ENCODE data around the gene NDOR1.
A peak's percentile ranks its signal among the peaks of the same experiment; 100 is the strongest.

NDOR1 gene

GRCh38 chr9:137183980-137184595 lies 21.4 kb upstream of the NDOR1 start:
- no peak for DNase-seq

- DNase-seq: no peak
Observed at GRCh38 chr9:137184881-137185660, 20.4 kb upstream of the NDOR1 start.

GRCh38 chr9:137185921-137186320 lies 19.6 kb upstream of the NDOR1 start:
- no peak for DNase-seq

- DNase-seq: no peak
Observed at GRCh38 chr9:137186385-137186784, 19.1 kb upstream of the NDOR1 start.

GRCh38 chr9:137187386-137187785 lies 18.1 kb upstream of the NDOR1 start:
- no peak for DNase-seq

GRCh38 chr9:137188086-137188489 lies 17.4 kb upstream of the NDOR1 start:
- DNase-seq: no peak

- DNase-seq: peak; percentile 80
Observed at GRCh38 chr9:137188490-137189296, 16.8 kb upstream of the NDOR1 start, which contains the start of the genes ANAPC2 and SSNA1. TSS of gene ANAPC2 (minus strand) at chr9:137188560. CDS start at chr9:137188532, 28 bp downstream. TSS of gene SSNA1 (plus strand) at chr9:137188676. CDS start at chr9:137188727, 51 bp downstream.

DNA sequence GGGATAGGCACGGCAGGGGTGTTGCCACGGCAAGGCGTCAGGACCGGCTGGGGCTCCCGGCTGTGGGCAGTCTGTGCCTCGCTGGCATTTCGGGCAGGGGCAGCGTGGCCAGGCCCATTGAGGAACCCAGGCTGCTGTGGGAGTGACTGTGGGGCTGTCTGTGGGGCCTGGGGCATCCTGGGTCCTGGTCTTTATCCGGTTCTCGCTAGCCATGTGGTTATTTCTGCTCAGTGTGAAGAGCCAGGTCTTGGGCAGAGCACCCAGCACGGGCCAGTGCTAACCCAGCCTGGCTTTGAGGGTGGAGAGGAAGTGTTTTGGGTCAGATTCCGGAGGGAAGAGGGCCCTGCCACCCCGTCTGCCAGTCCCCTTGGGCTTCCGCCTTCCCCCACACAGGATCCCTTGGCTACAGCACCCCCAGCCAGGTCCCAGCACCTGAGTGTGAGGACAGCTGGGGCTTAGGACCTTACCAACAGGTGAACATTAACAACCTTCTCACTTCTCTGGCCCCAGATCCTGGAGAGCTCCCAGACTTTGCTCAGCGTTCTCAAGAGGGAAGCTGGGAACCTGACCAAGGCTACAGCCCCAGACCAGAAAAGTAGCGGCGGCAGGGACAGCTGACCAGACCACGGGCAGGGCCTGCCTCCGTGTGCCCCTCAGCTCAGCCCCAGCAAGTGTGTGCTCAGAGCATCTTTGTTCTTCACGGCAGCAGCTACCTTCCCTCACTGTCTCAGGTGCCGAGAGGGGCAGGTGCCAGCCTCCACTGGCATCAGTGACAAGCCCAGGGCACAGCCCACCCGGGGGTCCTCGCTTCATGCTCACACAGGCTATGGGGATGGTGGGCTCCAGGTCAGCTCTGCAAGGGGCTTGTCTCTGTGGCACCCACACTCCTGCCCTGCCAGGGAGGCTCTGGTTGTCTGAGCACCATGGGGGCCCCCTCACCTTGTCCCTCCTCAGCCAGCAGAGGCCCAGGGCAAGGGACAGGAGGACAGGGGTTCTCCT lies 15.9 kb upstream of the NDOR1 start:
- DNase-seq: no peak

- DNase-seq: no peak
Observed at GRCh38 chr9:137190315-137190856, 15.1 kb upstream of the NDOR1 start.

GRCh38 chr9:137191245-137191644 lies 14.3 kb upstream of the NDOR1 start:
- no peak for DNase-seq

- DNase-seq: no peak
Observed at GRCh38 chr9:137191691-137192447, 13.6 kb upstream of the NDOR1 start.

DNA sequence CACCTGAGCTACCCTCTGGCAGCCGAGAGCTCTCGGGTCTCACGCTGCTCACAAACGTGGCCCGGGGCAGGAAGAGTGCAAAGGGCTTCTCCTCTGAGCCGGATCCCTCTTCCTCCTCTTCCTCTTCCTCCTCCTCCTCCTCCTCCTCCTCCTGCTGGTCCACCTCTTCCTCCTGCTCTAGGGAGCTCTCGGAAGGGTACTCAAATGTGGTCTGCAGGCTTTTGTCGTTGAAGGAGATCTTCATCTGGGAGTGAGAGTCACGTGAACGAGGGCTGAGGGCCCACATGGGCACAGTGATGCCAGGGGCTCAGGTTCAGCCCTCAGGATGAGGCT lies 13.1 kb upstream of the NDOR1 start:
- no peak for DNase-seq

DNA sequence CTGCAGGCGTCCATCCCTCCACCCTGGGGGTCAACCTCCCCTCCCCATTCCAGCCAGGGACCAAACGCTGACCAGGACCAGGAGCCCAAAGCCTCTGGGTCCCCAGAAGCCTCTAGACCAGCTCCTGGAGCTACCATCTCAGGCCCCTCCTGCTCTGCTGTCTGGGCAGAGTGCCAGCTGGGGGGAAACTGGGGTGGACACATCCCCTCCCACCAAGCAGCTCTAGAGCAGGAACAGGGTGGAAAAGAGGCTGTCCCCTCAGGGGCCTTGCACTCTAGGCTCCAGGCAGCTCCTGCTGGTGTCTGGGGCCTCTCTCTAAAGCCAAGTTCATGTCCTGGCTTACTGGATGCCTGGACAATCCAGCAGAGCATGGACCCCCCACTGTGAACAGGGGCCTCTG lies 12.6 kb upstream of the NDOR1 start:
- DNase-seq: no peak

- DNase-seq: no peak
Observed at GRCh38 chr9:137193771-137194170, 11.7 kb upstream of the NDOR1 start.

GRCh38 chr9:137194388-137194787 lies 11.1 kb upstream of the NDOR1 start:
- DNase-seq: no peak

GRCh38 chr9:137194909-137195308 lies 10.6 kb upstream of the NDOR1 start:
- peak; percentile 86 for DNase-seq

DNA sequence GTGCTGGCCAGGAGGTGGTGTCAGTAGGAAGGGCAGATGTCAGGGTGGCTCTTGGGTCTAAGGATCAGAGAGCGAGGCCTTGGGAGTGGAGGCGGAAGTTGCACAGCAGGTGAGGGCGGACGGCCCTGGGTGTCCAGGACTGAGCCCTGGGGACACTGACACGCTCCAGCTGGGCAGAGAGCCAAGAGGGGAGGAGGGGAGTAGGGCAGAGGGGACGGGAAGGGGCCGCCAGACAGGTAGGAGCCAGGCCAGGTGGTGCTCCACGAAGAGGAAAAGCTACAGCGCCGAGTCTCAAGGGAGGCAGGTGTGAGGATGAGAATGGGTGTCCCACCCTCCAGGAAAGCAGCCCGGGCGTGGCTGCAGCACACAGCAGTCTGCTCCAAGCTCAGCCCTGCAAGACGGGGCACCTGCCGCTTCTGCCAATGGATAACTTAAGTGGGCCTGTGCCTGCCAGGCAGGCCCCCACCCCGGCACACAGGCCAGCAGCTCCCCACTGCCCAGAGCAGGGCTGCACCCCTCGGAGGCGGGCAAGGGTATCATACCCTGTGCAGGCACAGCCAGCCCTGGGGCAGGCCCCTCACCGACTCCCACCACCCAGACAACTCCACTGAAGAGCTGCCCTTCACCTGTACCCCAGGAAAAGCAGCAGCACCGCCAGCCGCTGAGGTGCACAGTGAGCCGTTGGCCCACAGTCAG lies 9.8 kb upstream of the NDOR1 start:
- DNase-seq: peak; percentile 99

GRCh38 chr9:137198051-137198901 lies 7.2 kb upstream of the NDOR1 start:
- no peak for DNase-seq

DNA sequence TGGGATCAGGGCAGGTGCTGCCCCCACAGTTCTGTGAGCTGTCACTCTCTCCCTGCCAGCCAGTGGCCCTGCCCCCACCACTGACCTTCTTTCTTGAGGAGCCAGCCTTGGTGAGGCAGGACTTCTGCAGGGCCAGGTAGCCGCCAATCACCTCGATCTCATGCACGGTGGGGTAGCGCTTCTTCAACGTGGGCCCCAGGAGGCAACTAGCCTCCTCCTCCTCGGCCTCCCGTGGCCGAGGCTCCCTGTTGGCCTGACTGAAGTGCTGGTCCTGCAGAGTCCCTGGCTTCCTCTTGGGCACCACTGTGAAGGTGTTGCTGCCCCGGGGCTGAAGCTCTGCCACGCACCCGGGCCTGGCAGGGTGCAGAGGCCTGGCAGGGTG lies 6.6 kb upstream of the NDOR1 start:
- DNase-seq: no peak

Data from DMS153 (cell line).